Kidney epithelial cell (primary cell): Measurements from ENCODE around the gene RPS14. TPM values are rescaled to one million over a fixed set of nuclear protein-coding genes. Genes with fewer than 3 reads are reported as not detected.

Source experiments
- DNase-seq: peaks from one replicate; pipeline ENCODE4 v3.0.0-alpha.2; 2010; ENCODE audit warnings: low read depth
- H3K27me3 ChIP-seq: 2 replicates; pipeline ENCODE4 v1.6.0; 2011; ENCODE audit warnings: low read length; ENCODE audit not compliant: control insufficient read depth, insufficient read depth
- H3K36me3 ChIP-seq: 2 replicates; pipeline ENCODE4 v1.5.1; 2011; ENCODE audit warnings: low read length; ENCODE audit not compliant: control insufficient read depth, insufficient read depth
- H3K4me3 ChIP-seq: 2 replicates; pipeline ENCODE4 v1.5.1; 2011; ENCODE audit warnings: low read depth, mild to moderate bottlenecking, control low read depth, low read length
- CTCF ChIP-seq: IDR thresholded peaks from 2 replicates; pipeline ENCODE4 v1.5.1; 2011; ENCODE audit warnings: mild to moderate bottlenecking, moderate library complexity, low read length, control low read depth, inconsistent platforms; ENCODE audit not compliant: insufficient read depth, poor library complexity, severe bottlenecking
- total RNA-seq: library from RNA; depleted of rRNA; stranded (reverse); fragments of >200 nt; gene quantifications from 2 replicates; pipeline ENCODE4 v1.2.3, GENCODE V29; 2015

The RPS14 gene
- total RNA-seq, 1 donor from 2014 or later, result 3,855 TPM

GRCh38 chr5:150413176-150413901 lies 36.2 kb downstream of the RPS14 start:
- Histone ChIP-seq H3K27me3 (no peaks in the 10 kb centered on the region), H3K4me3 (peak overlapping the region; percentile 33), H3K36me3 (no peaks in the 10 kb centered on the region)
- no peak for TF ChIP-seq CTCF
- no peak for DNase-seq

DNA sequence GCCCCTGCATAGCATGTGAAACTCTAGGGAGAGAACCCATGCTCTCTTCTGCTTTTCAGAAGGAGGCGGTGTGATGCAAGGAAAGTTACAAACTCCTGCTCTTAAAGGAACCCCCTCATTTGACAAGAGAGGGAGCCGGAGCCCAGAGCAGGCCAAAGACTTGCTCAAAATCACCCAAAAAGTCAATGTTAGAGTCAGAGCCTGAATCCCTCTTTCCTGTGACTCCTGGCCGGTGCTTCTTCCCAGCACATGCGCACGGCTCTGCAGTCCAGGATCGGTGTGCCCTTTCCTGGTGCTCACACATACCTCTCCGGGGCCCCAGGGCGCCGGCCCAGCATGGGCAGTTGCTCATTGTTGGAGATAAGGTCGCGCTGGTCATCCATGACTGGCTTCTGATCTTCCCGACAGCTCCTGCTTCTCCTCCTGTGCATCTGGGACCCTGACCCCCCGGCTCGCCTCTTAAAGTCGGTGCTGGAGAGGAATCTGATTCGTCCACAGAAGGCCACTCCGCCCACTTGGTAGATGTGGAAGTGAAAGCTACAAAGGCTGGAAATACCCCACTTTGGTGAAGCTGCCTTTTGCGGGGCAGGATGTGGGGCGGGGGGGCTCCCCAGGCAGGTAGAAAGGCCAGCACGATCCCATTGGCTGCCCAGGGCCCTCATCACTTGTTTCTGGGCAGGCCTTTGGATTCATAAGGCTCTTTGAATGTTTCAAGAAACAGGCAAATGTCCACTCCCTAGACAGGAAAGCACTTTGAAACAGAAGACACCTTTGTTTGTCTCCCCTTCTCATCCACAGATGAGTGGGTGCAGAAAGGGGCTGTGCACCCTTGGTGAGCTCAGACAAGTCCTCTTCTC lies 37.0 kb downstream of the RPS14 start, which contains the start of gene CD74:
CD74 (minus strand) TSS at position 592 of the 857 bp plus-strand sequence; CDS start at position 431, 161 bp downstream.
- peak; percentile 66 for DNase-seq
- H3K36me3 ChIP-seq, result no peaks in the 10 kb centered on the region
- H3K4me3 ChIP-seq, result peak within 1 kb of the TSS; percentile 33
- no peak for TF ChIP-seq CTCF
- no peaks in the 10 kb centered on the region for H3K27me3 ChIP-seq

GRCh38 chr5:150411245-150411979 lies 38.1 kb downstream of the RPS14 start:
- no peak for DNase-seq
- no peak overlapping the region for H3K4me3 ChIP-seq

GRCh38 chr5:150410524-150411244 lies 38.9 kb downstream of the RPS14 start:
- peak; percentile 50 for DNase-seq
- Histone ChIP-seq H3K36me3 (no peaks in the 10 kb centered on the region), H3K4me3 (no peak overlapping the region)

More at GRCh38 chr5:150411245-150411979, 38.1 kb downstream of the RPS14 start:
- no peaks in the 10 kb centered on the region for H3K36me3 ChIP-seq
- H3K27me3 ChIP-seq, result no peaks in the 10 kb centered on the region
- no peak for TF ChIP-seq CTCF

More at GRCh38 chr5:150410524-150411244, 38.9 kb downstream of the RPS14 start:
- TF ChIP-seq CTCF, result no peak
- no peaks in the 10 kb centered on the region for H3K27me3 ChIP-seq
